Sigmoid colon (tissue), 3 donors: ENCODE measurements around the gene SLC36A2.

Source experiments
- CTCF ChIP-seq, 4 experiments: fragments of 450-650 bp in 3 of 4; fragments of 200-600 bp in 1 of 4; IDR thresholded peaks; one replicate each; pipeline ENCODE4 v1.5.1; 2016 to 2019; ENCODE audit warnings: antibody characterized with exemption in 4 of 4, mild to moderate bottlenecking in 3 of 4, moderate library complexity in 2 of 4
- POLR2A ChIP-seq, 2 donors: fragments of 450-650 bp; IDR thresholded peaks; one replicate each; pipeline ENCODE4 v1.6.1; 2016; ENCODE audit warnings: antibody characterized with exemption in 2 of 2, mild to moderate bottlenecking in 2 of 2, moderate library complexity in 2 of 2

DNA sequence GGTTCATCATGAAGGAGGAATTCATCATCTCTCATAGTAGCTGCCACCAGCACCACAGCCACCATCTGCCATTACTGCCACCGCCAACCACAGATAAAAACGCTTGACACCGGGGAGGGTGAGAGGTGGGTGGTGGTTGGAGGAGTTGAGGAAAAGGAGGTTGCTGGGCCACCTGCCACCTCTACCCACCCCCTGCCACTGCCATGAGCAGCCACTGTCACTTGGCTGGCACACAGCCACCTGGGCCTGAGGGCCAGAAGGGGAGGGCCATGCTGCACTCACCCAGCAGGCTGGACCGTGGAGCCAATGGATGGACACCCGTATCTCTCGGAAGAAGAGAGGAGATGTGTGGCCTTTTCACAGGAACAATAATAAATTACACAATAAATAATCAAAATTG, 31.3 kb upstream of the SLC36A2 start:
- TF ChIP-seq POLR2A (IDR thresholded peaks at IDR 0.05): no peak
- TF ChIP-seq CTCF (IDR thresholded peaks at IDR 0.05): no peak
